ENCODE data around the gene DPF3.

- TF ChIP-seq CTCF (IDR thresholded peaks at IDR 0.05 in 4 of 5, conservative IDR thresholded peaks at IDR 0.05 in 1 of 5) (no peak), POLR2A (IDR thresholded peaks at IDR 0.05) (no peak)
Observed at GRCh38 chr14:72590577-72590976, 303.3 kb downstream of the DPF3 start.

Measured in gastrocnemius medialis (tissue), 4 donors.